Measurements from ENCODE around the gene CCDC159.
A peak's percentile ranks its signal among the peaks of the same experiment; 100 is the strongest.

- peak in 2 of 11 experiments; percentile 7 to 34 for TF ChIP-seq CTCF (IDR thresholded peaks at IDR 0.05 in 8 of 11, conservative IDR thresholded peaks at IDR 0.05 in 3 of 11)
- TF ChIP-seq POLR2A (IDR thresholded peaks at IDR 0.05): peak in 2 of 3 donors; percentile 25 to 49
Observed at GRCh38 chr19:11374433-11375142, 28.3 kb downstream of the CCDC159 start, which contains the start of gene SWSAP1.

All from spleen (tissue), 7 donors.